HTERT RPE-1 (cell line): Measurements from ENCODE around the gene SPATA9.

Experiments used
- in situ Hi-C: fragments of 300-500 bp; cut with MboI; formaldehyde crosslinking; loops from 4 replicates; pipeline ENCODE4 v1.14.3; 2020; ENCODE audit warnings: low sequenced_read_pairs

SPATA9 gene

DNA sequence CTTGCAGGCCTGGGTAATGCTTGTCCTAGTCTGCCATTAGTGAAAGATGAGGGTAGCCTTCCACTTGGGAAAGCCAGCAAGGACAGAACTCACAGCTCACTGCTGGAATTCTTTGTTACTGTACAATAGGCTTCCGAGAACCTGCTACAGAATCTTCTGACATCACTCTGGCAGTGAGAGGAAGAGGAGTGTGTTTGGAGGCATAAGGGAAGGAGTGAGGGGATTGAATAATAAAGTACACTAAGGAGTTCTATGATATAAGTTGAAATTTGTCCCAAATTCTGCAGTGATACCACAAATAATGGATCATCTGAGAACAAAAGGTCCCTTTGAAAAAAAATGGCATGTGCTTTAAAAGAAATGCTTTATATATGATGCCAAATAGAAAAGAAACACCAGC, at the start of gene SPATA9:
TSS of gene SPATA9 (minus strand) at position 101 of the 400 bp plus-strand sequence. CDS start 137 bp downstream, outside the sequence.
- in situ Hi-C loops = no loop called here

GRCh38 chr5:95731571-95732554, 49.1 kb upstream of the SPATA9 start:
- in situ Hi-C loops = no loop called here

GRCh38 chr5:95730730-95731570, 48.2 kb upstream of the SPATA9 start, which contains the start of gene RHOBTB3:
Gene RHOBTB3 (plus strand): TSS chr5:95731336. CDS start chr5:95731683, 347 bp downstream.
- in situ Hi-C loops = no loop called here

DNA sequence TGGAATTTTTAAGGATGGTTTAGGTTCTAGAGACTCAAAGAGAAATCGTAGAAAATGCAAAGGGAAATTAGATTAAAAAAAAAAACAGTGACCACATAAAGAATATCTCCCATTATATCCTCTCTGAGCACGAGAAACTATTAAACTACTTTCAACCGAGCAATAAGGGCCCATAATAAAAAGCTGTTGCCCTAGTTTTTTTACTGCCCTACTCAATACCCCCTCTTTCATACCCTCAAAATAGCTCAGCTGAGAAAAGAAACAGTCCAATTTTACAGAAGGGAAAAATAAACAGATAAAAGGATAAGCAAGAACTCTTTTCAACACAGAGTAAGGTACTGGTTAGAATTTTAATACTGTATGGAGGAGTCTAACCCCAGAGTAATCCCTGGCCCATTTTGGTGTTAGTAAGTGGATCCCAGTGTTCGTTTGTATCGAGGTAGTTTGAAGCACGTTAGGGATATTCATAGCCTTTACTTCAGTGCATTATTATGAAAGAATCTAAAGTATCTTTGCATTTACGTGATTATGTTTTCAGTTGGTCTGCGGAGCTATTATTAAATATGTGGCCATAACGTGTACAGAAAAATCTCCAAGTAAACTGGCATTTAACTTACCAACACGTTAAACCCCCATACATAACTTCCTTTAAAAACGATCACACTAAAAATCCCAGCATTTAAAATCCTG, 47.4 kb upstream of the SPATA9 start:
- in situ Hi-C loops = no loop called here

DNA sequence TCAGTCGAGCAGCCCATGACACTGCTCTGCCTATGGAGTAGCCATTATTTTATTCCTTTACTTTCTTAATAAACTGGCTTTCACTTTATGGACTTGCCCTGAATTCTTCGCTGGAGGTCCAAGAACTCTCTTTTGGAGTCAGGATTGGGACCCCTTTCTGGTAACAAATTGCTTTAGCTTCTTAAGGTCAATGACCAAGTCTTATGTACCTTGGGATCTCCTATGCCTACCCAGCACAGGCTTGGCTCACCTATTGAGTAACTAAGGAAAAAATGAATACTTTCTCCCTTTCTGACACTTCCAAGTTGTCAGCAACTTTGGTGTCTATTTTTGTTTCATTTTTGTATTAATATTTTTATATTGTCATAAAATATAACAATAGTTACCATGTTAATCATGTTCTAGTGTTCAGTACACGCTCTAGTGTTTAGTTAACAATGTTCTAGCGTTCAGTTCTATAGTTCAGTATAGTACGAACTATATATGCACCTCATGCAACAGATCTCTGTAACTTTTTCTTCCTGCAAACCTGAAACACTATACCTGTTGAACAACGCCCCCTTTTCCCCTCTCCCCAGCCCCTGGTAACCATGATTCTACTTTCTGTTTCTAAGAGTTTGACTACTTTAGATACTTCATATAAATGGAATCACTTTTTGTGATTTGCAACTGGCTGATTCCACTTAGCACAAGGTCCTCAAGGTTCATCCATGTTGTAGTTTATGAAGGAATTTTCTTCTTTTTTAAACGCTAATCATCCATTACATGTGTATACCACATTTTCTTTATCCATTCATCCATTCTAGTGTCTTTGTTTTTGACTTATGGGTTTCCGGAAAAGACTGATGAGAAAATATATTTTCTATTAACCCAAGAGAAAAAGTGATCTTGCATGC, 46.6 kb upstream of the SPATA9 start:
- in situ Hi-C loops = no loop called here

GRCh38 chr5:95728494-95729114, 45.8 kb upstream of the SPATA9 start:
- in situ Hi-C loops = no loop called here

- in situ Hi-C loops = no loop called here
These were observed 45.0 kb upstream of the SPATA9 start for GRCh38 chr5:95727764-95728191.

DNA sequence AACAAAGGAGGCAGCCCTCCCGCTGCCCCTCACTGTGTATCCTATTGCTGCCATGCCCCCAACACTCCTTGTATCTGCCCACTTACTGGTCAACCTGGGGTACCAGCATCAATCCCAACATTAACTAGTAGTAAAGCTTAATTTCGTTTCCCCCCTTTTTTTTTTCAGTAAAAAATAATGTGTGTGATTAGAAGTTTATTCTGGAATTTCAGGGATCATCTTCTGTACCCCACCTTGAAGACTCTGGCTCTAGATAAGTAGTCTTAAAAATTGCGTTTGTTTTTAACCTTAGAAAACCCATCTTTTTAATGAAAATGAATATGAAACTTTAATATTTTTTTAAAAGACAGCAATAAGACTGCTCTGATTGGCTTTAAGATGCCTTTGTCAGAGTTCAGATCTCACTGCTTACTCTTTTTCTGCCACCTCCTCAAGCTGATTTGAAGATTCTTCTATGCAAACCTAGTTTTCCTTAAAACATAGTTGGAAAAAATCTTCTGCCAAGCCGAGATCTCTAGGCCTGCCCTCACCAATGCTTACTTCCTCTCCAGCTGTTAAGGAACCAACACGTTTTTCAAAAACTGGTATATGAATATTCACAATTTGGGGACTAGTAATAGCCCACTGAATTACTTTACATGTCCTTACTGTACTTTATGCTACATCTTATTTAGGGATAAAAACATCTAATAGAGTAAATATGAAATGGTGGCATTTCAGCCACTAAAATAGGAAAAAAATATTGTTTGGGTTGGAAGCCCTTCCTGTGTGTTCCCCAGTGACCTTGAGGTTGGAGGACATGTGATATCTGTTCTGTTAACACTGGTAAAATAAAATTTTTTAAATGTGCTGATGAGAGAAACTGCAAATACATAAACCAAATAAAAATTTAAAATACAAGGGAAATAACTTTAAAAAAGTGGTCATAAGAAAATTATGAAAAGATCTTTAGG, 44.3 kb upstream of the SPATA9 start:
- in situ Hi-C loops = no loop called here

DNA sequence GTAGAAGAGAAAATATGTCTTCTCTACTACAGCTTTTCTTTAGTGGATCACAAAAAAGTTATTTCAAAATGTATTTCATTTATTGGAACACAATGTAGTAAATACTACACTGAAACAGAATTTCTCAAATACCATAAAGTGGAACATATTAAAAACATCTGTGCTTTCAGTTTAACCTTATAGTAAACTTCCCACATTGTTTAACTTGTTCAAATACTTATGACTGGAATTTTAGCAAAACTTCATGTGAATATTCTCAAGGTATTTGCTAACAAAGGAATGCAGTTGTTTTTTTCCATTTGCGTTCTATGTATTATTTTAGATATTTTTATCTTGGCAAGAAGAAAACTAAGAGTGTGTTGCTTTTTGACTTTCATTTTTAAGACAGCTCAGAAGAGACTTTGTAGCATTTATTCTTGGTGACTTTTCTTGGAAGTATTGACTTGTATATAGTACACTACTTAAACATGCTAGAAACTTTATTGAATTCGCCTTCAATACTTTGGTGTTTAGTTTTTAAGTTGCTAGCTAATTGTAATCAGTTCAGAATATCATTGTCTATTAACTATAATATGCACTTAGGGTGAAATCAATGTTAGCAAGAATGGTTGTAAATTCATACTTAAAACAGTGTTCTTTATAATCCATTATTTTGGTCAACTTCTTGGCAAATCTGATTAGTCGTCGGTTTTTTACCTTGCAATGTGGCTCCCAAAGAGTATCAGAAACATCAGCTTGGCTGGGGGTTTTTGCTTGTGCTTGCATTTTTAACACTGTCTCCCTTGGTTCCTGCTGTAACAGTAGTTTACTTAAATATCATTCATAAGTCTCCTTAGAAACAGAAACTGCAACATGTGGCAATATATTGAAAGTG, 43.4 kb upstream of the SPATA9 start:
- in situ Hi-C loops = no loop called here

DNA sequence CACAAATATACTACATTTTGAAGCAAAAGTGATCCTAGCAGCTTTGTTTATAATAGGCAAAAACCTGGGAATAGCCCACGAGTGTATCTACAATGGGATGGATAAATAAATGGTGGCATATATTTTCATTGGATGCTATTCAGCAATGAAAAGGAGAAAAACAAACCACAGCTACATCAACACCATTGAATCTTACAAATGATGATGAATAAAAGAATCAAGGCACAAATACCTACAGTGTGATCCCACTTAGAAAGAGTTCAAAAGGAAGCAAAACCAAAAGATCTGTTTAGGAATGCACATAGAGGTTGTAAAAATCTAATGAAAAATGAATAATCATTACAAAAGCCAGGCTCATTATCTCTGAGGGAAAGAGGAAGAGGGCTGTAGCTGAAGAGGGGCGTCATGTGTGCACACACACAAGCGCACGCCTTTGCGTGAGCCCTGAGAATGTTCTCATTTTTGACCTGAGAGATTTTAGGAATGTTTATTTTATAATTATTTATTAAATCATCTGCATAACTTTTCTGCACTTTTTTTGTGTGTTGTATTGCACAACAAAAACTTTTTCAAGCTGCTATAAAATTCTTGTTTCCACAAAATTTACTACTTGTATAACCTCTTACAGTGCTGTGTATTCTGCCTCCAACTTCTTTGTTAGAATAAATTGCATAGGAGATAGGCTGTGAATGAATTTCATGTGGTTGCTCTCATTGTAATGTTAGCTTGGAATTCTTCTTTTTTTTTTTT, 42.5 kb upstream of the SPATA9 start:
- in situ Hi-C loops = no loop called here

- in situ Hi-C loops = no loop called here
These were observed 41.0 kb upstream of the SPATA9 start for GRCh38 chr5:95723632-95724369.

DNA sequence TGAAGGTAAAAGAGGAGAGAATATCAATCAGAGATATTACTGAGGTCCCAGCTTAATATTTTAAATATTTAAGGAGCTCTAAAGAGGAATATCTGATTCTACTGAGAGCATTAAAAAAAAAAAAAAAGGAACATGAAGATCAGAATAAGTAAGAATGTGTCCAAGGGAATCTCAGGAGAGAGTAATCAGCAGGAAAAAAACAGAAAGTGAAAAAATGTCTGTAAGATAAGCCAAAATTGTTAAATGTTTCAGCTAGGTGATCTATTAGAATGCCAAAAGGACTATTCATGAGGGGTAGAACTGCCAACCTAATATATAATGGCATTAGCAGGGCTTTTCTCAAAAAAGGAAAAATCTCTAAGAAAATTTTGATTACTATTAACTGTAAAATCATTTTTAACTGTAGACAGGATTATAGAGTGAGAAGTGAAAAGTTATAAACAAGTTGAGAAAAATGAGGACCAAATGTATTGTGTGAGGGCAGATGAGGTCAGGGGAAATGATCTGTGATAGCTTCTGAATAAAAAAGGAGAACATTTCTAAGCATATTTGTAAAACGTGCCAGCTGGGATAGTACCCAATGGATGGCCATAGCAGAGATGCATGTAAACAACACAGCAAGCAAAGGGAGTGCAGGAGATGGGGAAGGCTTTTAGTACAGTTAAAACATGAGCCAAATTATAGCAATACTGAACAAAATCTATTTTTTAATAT, 38.9 kb upstream of the SPATA9 start:
- in situ Hi-C loops = no loop called here

DNA sequence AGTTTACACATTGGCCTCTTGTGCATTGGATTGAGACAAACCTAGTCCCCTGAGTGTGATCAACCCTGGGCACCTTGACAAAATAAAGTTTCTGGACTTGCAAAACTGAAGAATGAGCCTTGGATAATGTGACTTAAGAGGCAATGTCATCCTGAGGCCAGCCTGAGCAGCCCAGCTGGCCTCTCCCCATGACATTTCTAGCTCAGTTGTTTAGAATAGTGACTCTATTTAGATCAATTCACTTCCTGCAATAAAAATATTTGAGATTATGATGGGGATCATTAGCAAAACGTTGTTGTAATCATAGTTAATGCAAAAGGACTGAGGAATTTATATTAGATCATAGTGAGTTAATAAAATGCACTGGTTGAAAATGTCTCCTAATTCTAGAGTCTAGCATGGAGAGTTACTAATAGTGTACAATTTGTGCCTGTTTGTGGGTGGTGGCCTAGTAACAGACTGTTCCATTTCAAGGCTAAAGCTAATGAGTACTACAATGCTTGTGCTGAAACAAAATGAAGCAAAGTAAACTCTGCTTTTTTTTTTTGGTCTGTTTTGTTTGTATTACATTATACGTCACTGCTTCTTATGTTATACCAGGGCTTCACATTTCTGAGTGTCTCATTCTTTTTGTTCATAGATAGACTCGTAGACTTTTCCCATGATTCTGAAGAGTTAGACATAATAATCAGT, 37.4 kb upstream of the SPATA9 start:
- in situ Hi-C loops = no loop called here

DNA sequence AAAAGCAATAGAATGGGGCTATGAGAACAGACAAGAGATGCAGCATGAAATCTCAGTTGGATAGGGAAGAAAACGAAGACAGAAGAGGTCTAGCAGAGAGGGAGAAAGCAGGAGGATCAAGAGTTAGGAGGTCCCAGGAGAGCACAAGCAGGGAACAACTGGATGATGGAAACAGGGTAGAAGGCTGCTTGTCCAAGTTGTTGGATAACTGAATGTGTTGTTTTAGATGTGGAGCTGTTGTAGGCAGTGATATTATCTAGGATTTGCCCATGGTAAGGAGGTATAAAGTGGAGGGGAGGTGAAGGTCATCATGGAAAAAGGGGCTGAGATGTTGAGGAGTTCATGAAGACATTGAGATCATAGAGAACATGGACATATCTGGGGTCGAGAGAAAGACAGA, 35.9 kb upstream of the SPATA9 start:
- in situ Hi-C loops = no loop called here

DNA sequence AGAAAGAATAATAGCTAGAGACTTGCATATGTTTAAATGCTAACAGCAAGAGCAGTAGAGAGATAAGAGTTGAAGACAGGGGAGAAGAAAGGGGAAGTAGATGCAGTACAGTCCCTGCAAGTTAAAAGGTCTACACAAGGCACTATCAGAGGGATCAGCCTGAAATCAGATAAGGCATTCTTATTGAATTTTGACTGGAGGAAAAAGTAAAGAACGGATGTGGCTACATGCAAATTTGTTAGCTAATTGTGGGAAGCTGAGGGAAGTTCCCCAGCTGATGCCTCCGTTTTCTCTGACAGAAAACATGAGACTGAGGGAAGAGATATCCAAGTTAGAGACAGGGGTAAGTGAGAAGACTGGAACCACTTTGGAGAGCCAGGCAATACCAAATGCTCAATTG, 35.4 kb upstream of the SPATA9 start:
- in situ Hi-C loops = no loop called here
